Body of pancreas (tissue), 4 donors: Measurements from ENCODE around the gene BASP1. TPM values are rescaled to one million over a fixed set of nuclear protein-coding genes. Genes with fewer than 3 reads are reported as not detected.
A peak's percentile ranks its signal among the peaks of the same experiment; 100 is the strongest.

Experiments used
- ATAC-seq: fragments of 150-250 bp; one replicate; pipeline ENCODE4 v1.9.1; 2016
- DNase-seq, 4 donors: peaks; one replicate each; pipeline ENCODE4 v3.0.0-alpha.2; 2019
- H3K27ac ChIP-seq, 4 donors: fragments of 200-600 bp; sonication (generic); 1 replicate in 3 of 4; 2 replicates in 1 of 4; pipeline versions ENCODE4 v1.5.1 to v1.6.1; 2016 to 2019; ENCODE audit warnings: mild to moderate bottlenecking in 1 of 4, mixed read lengths in 1 of 4, moderate library complexity in 1 of 4
- H3K27me3 ChIP-seq, 2 donors: fragments of 200-600 bp; sonication (generic); one replicate each; pipeline ENCODE4 v1.6.0; 2016; ENCODE audit warnings: mild to moderate bottlenecking in 1 of 2
- H3K36me3 ChIP-seq, 2 donors: fragments of 200-600 bp; sonication (generic); replicated peaks in 1 of 2; 2 replicates each; pipeline ENCODE4 v1.5.1; 2016; ENCODE audit warnings: low read depth in 2 of 2; ENCODE audit not compliant: insufficient read depth in 1 of 2
- H3K4me1 ChIP-seq: fragments of 200-600 bp; sonication (generic); one replicate; pipeline ENCODE4 v1.6.0; 2016
- H3K4me3 ChIP-seq, 2 donors: fragments of 200-600 bp; sonication (generic); 1 replicate in 1 of 2; 2 replicates in 1 of 2; pipeline ENCODE4 v1.5.1; 2016 to 2019
- H3K9me3 ChIP-seq, 3 donors: fragments of 200-600 bp; sonication (generic); 1 replicate in 2 of 3; 2 replicates in 1 of 3; pipeline ENCODE4 v1.5.1; 2016
- CTCF ChIP-seq, 7 experiments: fragments of 450-650 bp in 4 of 7; fragments of 200-600 bp in 3 of 7; sonication (generic) in 3 of 7; IDR thresholded peaks; one replicate each; pipeline ENCODE4 v1.5.1; 2016 to 2019; ENCODE audit warnings: antibody characterized with exemption in 7 of 7
- POLR2A ChIP-seq, 3 donors: fragments of 450-650 bp; IDR thresholded peaks; one replicate each; pipeline ENCODE4 v1.6.1; 2016; ENCODE audit warnings: antibody characterized with exemption in 3 of 3, mild to moderate bottlenecking in 2 of 3
- WGBS, 2 donors: methylation state at CpG; one replicate each; pipeline ENCODE4 v1.1.5; 2017; 5-methylcytosine and 5-hydroxymethylcytosine counted together
- intact Hi-C: fragments of 100-400 bp; cut with DNase I; formaldehyde crosslinking; loops from one replicate; pipeline ENCODE4 v1.15.1; 2023
- total RNA-seq, 2 donors: library from RNA; depleted of rRNA; stranded (reverse); fragments of >200 nt; gene quantifications; one replicate each; pipeline ENCODE4 v1.1.0, GENCODE V29; 2016

Gene BASP1
- total RNA-seq = 1 to 10 TPM; 4.0 to 4.7 TPM

GRCh38 chr5:17217493-17218352 lies at the start of gene BASP1:
Gene BASP1, plus strand, starts transcription at chr5:17217631. Its CDS starts 57,586 bp downstream, at chr5:17275217.
- H3K4me1 ChIP-seq = peaks cover 25% of the 10 kb centered on the region
- no peaks in the 10 kb centered on the region for H3K9me3 ChIP-seq
- peak in 1 of 3 donors; percentile 30 for TF ChIP-seq POLR2A (IDR thresholded peaks at IDR 0.05)
- TF ChIP-seq CTCF (IDR thresholded peaks at IDR 0.05) = no peak
- DNase-seq (peak; percentile 37 to 62 (median 48)), ATAC-seq (peak; percentile 36)
- H3K36me3 ChIP-seq = no peaks in the 10 kb centered on the region
- H3K4me3 ChIP-seq = peak within 1 kb of the TSS in 1 of 2 donors; percentile 22
- peak within 1 kb of the TSS in 1 of 4 donors; percentile 28 for H3K27ac ChIP-seq
- WGBS, 2 donors = 1 to 11% methylated on average over 17 to 61 of the region's 89 CpGs
- H3K27me3 ChIP-seq = peaks cover 0 to 14% of the 10 kb centered on the region in 2 donors
- intact Hi-C loops = loop anchor here (5.0 kb wide), 1 partner anchor 1090 kb away; no protein-coding TSS in a partner anchor

- TF ChIP-seq POLR2A (IDR thresholded peaks at IDR 0.05) = no peak
- no peak for TF ChIP-seq CTCF (IDR thresholded peaks at IDR 0.05)
- Histone ChIP-seq H3K36me3 (no peaks in the 10 kb centered on the region), H3K4me1 (peaks cover 16% of the 10 kb centered on the region), H3K27ac (no peak overlapping the region), H3K4me3 (no peak overlapping the region), H3K27me3 (no peaks in the 10 kb centered on the region), H3K9me3 (no peaks in the 10 kb centered on the region)
- ATAC-seq = peak; percentile 27
- DNase-seq = no peak
- intact Hi-C loops = no loop called here
- WGBS, 2 donors = 15 to 17% methylated on average over 2 of the region's 2 CpGs
Measured at GRCh38 chr5:17169507-17169906, 47.9 kb upstream of the BASP1 start.

- Histone ChIP-seq H3K27ac (no peak overlapping the region), H3K4me1 (peaks cover 21% of the 10 kb centered on the region), H3K36me3 (no peaks in the 10 kb centered on the region), H3K9me3 (no peaks in the 10 kb centered on the region), H3K27me3 (no peaks in the 10 kb centered on the region), H3K4me3 (no peak overlapping the region)
- no peak for ATAC-seq
- TF ChIP-seq POLR2A (IDR thresholded peaks at IDR 0.05) (no peak), CTCF (IDR thresholded peaks at IDR 0.05) (no peak)
- WGBS, 2 donors = 56% methylated on average over 3 of the region's 3 CpGs
- intact Hi-C loops = no loop called here
- DNase-seq = no peak
Measured at GRCh38 chr5:17172791-17173190, 44.6 kb upstream of the BASP1 start.

GRCh38 chr5:17174965-17175364 lies 42.5 kb upstream of the BASP1 start:
- 69 to 73% methylated on average over 5 of the region's 5 CpGs for WGBS, 2 donors
- Histone ChIP-seq H3K4me1 (peaks cover 16% of the 10 kb centered on the region), H3K36me3 (no peaks in the 10 kb centered on the region), H3K27me3 (no peaks in the 10 kb centered on the region), H3K4me3 (no peak overlapping the region), H3K9me3 (no peaks in the 10 kb centered on the region), H3K27ac (no peak overlapping the region)
- intact Hi-C loops = no loop called here
- ATAC-seq (no peak), DNase-seq (no peak)
- TF ChIP-seq POLR2A (IDR thresholded peaks at IDR 0.05) = no peak
- TF ChIP-seq CTCF (IDR thresholded peaks at IDR 0.05) = no peak
